Measurements from ENCODE around the gene ACOXL.
A peak's percentile ranks its signal among the peaks of the same experiment; 100 is the strongest.
"Not testable (repeated sequence)": the region's sequence is repeated elsewhere in the genome, so short reads cannot be mapped to it uniquely, and the experiment has no call there.

ACOXL gene

GRCh38 chr2:110732422-110733413, at the start of gene ACOXL:
Gene ACOXL (plus strand): TSS chr2:110732573. CDS start chr2:110768390, 35,817 bp downstream.
- no peak for DNase-seq

GRCh38 chr2:110682872-110683271, 49.5 kb upstream of the ACOXL start:
- no peak for DNase-seq

GRCh38 chr2:110687775-110688484, 44.4 kb upstream of the ACOXL start:
- not testable (repeated sequence) for DNase-seq

- no peak for DNase-seq
Measured at GRCh38 chr2:110688594-110689091, 43.7 kb upstream of the ACOXL start.

GRCh38 chr2:110690083-110690965, 42.0 kb upstream of the ACOXL start:
- no peak for DNase-seq

- DNase-seq, result no peak
Measured at GRCh38 chr2:110691612-110692258, 40.6 kb upstream of the ACOXL start.

DNA sequence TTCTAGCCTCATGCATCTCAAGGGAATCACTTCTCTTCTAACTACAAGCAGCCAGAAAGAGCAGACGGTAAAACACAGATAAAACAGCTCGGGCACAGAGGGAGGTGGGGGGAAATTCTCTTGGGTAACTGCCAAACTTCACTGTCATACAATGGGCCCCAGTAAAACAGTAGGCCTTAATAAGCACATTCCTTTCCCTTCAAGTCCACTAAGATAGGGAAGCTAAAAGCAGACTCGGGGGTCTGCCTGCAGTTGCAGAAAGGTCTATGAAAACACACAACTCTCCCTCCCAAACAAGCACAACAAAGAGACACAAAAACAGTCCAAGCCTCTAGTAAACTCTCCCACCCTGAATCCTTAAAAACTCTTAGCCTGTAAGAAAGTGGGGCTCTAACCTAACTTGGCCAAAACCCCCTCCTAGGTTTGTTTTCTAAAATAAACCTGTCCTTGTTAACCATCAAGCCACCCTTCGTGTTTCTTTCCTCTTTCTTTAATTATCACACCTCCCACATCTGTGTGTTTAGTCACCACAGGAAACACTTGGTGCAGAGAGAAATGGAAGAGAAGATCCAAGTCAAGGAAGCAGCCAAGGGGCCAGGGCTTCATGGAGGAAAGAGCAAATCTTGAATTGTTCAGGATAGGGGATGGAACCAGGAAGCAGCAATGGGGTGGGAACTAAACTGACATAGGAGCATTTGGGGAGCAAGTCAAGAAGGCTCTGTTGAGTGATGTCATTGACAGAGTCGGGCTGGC, 37.1 kb upstream of the ACOXL start:
- DNase-seq, result not testable (repeated sequence)

DNA sequence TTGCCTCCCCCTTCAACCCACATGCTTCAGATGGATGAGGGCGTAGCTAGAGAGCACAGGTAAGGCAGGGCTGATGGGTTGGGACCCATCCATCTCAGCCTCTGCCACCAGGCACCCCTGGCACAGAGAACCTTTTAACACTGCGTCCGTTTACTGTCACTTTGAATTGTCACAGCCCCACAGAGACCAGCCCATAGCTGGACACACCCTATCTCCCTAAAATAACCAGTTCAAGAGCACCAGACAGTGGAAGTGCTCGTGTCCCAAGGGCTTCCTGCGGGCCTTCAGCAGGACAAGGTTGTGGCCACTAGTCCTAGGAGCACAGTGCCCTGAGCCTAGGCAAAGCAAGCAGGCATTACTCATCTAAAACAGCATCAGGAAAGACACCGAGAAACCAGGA, 34.1 kb upstream of the ACOXL start:
- DNase-seq, result not testable (repeated sequence)

DNA sequence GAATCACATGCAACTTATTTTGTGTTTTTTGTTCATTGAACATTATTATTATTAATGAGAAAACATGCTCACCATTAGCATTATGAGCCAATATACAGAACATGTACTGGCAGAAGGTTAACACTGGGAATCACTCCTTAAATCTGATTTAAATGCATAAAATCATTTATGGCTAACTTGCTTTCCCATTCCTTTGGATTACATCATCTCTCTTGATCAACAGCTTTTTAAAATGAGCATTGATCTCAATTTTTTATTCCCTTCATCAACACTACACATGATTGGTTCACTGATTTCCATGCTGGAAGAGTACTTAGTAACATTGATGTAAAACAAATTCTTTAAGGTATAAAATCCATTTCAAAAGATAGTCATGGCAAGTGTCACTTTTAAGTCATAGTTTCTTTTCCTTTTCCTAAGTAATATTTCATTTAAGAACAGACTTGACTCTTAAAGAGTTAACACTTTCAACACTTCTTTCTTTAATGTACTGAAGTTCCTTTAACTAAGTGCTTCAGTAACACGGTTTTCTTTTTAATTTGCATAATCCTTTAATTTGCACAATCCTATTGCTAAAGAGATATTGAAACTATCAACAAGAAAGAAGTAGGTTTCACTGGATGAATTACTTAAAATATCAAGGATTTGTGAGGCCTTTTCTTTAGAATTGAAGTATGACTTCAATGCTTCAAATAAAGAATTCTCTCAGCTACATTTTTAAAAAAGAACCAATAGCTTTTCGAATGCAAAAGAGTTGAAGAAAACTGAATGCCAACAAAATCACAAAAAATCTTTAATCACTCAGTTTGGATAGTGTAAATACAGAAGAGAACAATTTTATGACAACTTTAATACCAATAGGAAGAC, 29.6 kb upstream of the ACOXL start:
- DNase-seq, result no peak

DNA sequence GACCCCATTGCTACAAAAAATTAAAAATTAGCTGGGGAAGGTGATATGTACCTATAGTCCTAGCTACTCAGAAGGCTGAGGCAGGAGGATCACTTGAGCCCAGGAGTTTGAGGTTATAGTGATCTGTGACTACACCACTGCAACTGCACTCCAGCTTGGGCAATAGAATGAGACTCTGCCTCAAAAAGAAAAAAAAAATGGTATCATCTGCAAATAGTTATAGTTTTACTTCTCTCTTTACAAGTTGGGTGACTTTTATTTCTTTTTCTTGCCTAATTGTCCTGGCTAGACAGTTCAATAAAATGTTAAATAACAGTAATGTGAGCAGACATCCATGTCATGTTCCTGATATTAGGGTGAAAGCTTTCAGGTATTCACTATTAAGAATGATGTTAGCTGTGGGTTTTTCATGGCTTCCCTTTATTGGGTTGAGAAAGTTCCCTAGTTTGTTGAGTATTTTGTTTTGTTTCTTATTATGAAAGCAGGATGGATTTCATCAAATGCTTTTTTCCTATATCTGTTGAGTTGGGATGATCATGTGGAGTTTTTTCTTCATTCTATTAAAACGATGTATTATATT, 24.9 kb upstream of the ACOXL start:
- DNase-seq, result no peak

DNA sequence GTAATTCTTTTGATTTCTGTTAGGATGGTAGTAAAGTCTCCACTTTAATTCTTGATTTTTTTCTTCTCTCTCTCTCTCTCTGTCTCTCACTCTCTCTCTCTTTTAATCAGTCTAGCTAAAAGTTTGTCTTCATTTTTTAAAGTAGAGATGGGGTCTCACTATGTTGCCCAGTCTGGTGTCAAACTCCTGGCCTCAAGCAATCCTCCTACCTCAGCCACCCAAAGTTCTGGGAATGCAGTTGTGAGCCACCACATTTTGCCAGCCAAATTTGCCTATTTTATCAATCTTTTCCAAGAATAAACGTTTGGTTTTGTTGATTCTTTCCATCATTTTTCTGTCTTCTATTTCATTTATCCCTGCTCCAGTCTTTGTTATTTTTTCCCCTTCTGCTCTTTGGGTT, 23.9 kb upstream of the ACOXL start:
- no peak for DNase-seq

GRCh38 chr2:110712737-110713136, 19.6 kb upstream of the ACOXL start:
- no peak for DNase-seq

GRCh38 chr2:110713513-110714362, 18.6 kb upstream of the ACOXL start:
- DNase-seq, result no peak

DNA sequence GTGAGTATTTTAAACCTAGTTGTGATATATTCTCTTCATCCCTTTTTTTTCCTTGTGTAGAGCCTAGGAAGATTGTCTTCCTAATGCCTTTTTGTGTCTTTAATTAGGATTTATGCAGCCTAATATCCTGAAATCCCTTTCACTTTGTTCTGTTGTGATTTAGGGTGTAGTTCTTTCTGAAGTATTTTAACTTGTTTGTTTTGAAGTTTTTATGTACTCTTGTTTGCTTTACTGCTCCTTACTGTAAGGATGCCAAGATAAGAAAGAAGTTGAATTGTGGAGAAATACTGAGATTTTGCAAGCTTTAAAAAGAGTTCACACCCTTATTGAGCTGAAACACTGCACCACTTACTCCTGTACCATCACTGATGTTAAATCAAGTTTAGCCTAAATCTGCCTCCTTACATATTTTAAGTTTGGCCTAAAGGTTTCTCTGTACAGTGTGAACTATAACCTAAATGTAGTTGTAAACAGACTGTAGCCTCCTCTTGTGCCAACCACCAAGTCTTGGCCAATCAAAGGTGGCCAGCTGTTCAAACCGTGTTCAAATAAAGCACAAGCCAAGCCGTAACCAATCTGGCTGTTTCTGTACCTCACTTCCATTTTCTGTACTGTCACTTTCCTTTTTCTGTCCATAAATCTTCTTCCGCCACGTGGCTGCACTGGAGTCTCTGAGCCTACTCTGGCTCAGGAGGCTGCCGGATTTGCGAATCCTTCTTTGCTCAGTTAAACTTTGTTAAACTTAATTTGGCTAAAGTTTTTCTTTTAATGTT, 17.7 kb upstream of the ACOXL start:
- no peak for DNase-seq

GRCh38 chr2:110716959-110717645, 15.3 kb upstream of the ACOXL start:
- no peak for DNase-seq

DNA sequence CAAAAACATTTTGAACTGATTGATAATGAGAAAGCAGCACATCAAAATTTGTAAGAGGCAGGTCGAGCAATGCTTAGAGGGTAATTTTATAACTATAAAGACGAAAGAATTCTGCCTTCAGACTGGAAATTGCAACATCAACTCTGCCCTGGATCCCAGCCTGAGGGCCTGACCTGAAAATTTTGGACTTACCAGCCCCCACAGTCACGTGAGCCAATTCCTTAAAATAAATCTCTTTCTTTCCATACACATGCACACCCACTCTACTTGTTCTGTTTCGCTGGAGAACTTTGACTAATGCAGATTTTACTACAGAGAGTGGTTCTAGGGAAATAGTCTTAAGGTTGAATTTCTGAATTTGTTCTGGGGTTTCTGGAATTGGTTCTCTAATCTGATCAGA, 14.6 kb upstream of the ACOXL start:
- DNase-seq, result peak in 1 of 51 donors; percentile 8
